GM21737 (cell line): ENCODE measurements around the gene SMAD6.
"Not testable (repeated sequence)": the region's sequence is repeated elsewhere in the genome, so short reads cannot be mapped to it uniquely, and the experiment has no call there.

Experiments used
- ATAC-seq: cut with Tn5 transposase; IDR thresholded peaks from one replicate; pipeline ENCODE4 v1.9.1; 2021; ENCODE audit warnings: mild to moderate bottlenecking, moderate library complexity; ENCODE audit not compliant: unreplicated experiment

The SMAD6 gene

DNA sequence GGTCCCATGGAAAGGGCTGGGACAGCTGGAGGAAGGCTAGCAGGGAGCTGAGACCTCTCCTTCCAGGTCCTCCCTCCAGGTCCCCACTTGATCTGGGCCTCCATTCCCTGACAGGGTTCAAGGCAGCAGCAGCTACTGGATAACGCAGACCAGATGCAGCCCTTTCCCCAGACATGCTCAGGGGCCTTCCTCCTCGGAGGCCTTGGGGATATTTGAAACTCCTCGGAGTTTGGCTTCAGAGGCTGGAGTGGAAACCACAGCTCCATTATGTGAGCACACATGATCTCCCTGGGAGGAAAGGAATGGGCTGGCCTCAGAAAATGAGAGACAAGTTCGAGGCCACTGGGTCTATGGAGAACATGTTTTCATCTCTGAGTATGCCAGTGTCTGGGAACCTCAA is 119.3 kb downstream of the SMAD6 start:
- no peak for ATAC-seq

DNA sequence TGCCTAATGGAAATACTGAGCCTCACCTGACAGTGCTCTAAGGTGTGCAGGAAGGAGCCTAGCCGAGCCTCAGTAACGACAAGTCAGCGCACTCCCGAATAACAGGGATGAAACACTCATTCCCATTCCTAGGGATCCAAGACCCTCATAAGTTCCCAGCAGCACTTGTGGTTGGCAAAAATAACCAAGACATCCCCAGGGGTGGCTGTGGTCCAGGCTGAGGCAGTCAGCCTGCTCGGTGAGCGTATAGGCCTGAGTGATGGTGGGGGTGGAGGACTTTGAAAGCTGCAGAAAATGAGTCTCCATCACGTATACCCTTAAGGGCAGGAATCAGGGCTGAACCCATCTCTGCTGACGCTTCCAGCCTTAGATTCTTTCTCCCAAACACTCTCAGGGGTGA is 120.1 kb downstream of the SMAD6 start:
- no peak for ATAC-seq

- ATAC-seq: no peak
These were observed 120.5 kb downstream of the SMAD6 start for GRCh38 chr15:66822576-66822975.

- no peak for ATAC-seq
These were observed 121.6 kb downstream of the SMAD6 start for GRCh38 chr15:66823601-66824000.

DNA sequence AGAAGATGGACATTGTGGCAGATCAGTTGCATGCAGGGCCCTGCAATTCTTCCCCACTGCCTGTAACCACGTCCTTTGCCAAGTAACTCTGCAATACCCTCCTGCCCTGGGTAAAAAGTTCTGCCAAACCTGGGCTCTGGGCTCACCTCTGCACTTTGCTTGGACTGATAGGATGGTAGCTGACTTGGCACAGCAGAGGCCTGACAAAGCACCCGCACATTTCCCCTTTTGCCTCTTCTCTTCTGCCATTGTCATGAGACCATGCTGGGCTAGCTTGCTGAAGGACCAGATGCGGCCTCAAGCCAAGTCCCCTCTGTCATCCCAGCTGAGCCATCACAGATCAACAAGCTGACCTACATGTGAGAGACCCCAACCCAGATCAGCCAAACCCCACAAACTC is 122.4 kb downstream of the SMAD6 start:
- no peak for ATAC-seq

- ATAC-seq: no peak
These were observed 123.1 kb downstream of the SMAD6 start for GRCh38 chr15:66825139-66825538.

GRCh38 chr15:66825731-66826130 is 123.7 kb downstream of the SMAD6 start:
- ATAC-seq: no peak

GRCh38 chr15:66826507-66826906 is 124.5 kb downstream of the SMAD6 start:
- no peak for ATAC-seq

DNA sequence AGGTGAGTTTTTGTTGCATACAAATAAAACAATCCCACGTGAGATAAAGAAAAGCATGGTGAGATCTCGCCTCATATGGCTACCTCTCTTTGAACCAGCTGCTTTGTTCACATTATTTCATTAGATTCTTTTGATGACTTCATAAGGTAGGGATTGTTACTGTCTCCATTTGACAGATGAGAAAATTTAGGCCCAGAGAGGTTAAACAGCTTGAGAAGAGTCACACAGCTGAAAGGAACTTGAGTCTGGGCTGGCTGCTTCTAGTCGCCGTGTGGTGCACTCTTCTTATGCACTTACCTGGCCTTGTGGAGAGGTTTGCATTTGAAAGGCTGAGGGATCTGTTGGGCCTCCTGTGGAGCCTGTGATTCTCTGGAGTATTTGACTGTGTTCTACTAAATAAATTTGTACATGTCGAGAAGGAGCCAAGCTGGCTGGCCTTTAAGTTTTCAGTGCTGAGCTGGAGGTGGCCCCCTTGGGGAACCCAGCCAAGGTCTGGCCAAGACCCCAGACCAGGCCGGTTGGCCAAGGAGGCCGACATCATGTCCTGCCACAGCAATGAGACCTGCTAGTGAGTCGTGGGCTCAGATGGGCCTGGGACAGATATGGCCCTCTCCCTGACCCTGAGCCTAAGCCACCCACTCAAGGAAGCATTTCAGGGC is 125.1 kb downstream of the SMAD6 start:
- ATAC-seq: no peak

GRCh38 chr15:66827698-66828055 is 125.6 kb downstream of the SMAD6 start:
- ATAC-seq: no peak

DNA sequence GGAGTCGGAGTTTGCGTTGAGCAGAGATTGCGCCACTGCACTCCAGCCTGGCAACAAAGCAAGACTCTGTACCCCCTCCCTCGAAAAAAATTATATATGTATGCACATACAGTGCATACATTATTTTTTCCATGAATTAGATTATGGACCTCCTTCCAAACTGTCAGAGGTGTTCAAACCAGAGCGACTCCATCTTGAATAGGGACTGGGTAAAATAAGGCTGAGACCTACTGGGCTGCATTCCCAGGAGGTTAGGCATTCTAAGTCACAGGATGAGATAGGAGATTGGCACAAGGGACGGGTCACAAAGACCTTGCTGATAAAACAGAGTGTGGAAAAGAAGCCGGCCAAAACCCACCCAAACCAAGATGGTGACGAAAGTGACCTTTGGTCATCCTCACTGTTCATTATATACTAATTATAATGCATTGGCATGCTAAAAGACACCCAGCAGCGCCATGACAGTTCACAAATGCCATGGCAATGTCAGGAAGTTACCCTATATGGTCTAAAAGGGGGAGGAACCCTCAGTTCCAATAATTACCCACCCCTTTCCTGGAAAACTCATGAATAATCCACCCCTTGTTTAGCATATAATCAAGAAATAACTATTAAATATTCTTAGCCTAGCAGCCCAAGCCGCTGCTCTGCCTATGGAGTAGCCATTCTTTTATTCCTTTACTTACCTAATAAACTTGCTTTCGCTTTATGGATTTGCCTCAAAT is 126.9 kb downstream of the SMAD6 start:
- ATAC-seq: not testable (repeated sequence)

GRCh38 chr15:66829551-66830121 is 127.6 kb downstream of the SMAD6 start:
- ATAC-seq: no peak

- no peak for ATAC-seq
These were observed 128.3 kb downstream of the SMAD6 start for GRCh38 chr15:66830358-66830757.

GRCh38 chr15:66830823-66831222 is 128.8 kb downstream of the SMAD6 start:
- no peak for ATAC-seq

GRCh38 chr15:66831289-66831688 is 129.3 kb downstream of the SMAD6 start:
- ATAC-seq: no peak

GRCh38 chr15:66831801-66832390 is 129.9 kb downstream of the SMAD6 start:
- ATAC-seq: no peak
